ENCODE measurements around the gene ZNF438.
"Not testable (repeated sequence)": the region's sequence is repeated elsewhere in the genome, so short reads cannot be mapped to it uniquely, and the experiment has no call there.

ZNF438 gene

GRCh38 chr10:30984563-30985328, 46.9 kb downstream of the ZNF438 start:
- DNase-seq: no peak

- not testable (repeated sequence) for DNase-seq
These were observed 48.5 kb downstream of the ZNF438 start for GRCh38 chr10:30983209-30983608.

- no peak for DNase-seq
These were observed 50.6 kb downstream of the ZNF438 start for GRCh38 chr10:30980951-30981616.

GRCh38 chr10:30979956-30980355, 51.7 kb downstream of the ZNF438 start:
- DNase-seq: no peak

GRCh38 chr10:30978843-30979242, 52.8 kb downstream of the ZNF438 start:
- no peak for DNase-seq

GRCh38 chr10:30977385-30977784, 54.3 kb downstream of the ZNF438 start:
- no peak for DNase-seq

GRCh38 chr10:30974773-30975415, 56.8 kb downstream of the ZNF438 start:
- DNase-seq: no peak

GRCh38 chr10:30974355-30974754, 57.3 kb downstream of the ZNF438 start:
- no peak for DNase-seq

- no peak for DNase-seq
These were observed 57.9 kb downstream of the ZNF438 start for GRCh38 chr10:30973737-30974136.

GRCh38 chr10:30970760-30971460, 60.8 kb downstream of the ZNF438 start:
- DNase-seq: no peak

- DNase-seq: no peak
These were observed 63.0 kb downstream of the ZNF438 start for GRCh38 chr10:30968711-30969110.

- no peak for DNase-seq
These were observed 63.8 kb downstream of the ZNF438 start for GRCh38 chr10:30967650-30968410.

- no peak for DNase-seq
These were observed 67.4 kb downstream of the ZNF438 start for GRCh38 chr10:30963992-30964930.

GRCh38 chr10:30962522-30962921, 69.1 kb downstream of the ZNF438 start:
- no peak for DNase-seq

GRCh38 chr10:30959836-30960210, 71.8 kb downstream of the ZNF438 start:
- DNase-seq: no peak

- DNase-seq: not testable (repeated sequence)
These were observed 82.4 kb downstream of the ZNF438 start for GRCh38 chr10:30949218-30949617.

GRCh38 chr10:30944005-30944404, 87.7 kb downstream of the ZNF438 start:
- no peak for DNase-seq

- no peak for DNase-seq
These were observed 88.2 kb downstream of the ZNF438 start for GRCh38 chr10:30943451-30943850.

- no peak for DNase-seq
These were observed 91.4 kb downstream of the ZNF438 start for GRCh38 chr10:30940256-30940655.

GRCh38 chr10:30939643-30940251, 91.9 kb downstream of the ZNF438 start:
- no peak for DNase-seq

GRCh38 chr10:30935078-30935477, 96.6 kb downstream of the ZNF438 start:
- DNase-seq: no peak

All from central memory CD4-positive, alpha-beta T cell (primary cell).